Measurements from ENCODE around the gene KRT24. TPM values are rescaled to one million over a fixed set of nuclear protein-coding genes. Genes with fewer than 3 reads are reported as not detected.

Gene KRT24
- total RNA-seq, 2 donors from 2014 or later, result not detected

DNA sequence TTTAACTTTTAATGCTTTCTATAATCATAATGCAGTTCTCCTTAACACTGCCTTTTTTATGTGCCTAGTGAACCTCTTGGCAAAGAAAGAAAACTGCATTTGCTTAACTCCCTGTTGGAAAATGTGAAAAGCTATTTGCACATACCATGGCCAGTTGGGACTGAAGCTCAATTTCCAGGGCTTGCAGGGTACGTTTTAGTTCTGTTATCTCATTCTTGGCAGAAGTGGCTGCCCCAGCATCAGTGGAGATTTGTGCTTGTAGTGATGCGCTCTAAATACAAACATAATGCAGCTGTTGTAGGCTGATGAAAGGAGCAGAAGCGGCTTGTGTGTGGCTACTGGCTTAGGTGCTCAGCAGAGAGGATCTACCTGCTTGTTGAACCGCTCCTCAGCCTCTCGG is 3.7 kb downstream of the KRT24 start:
- H3K4me3 ChIP-seq (ENCODE audit: low read length), result no peak overlapping the region
- Mint-ChIP-seq H3K9me3 (no peaks in the 10 kb centered on the region), H3K27ac (no peak overlapping the region), H3K27me3 (ENCODE audit: insufficient read depth) (no peaks in the 10 kb centered on the region), H3K36me3 (ENCODE audit: low read depth) (no peaks in the 10 kb centered on the region), H3K4me1 (peaks cover 23% of the 10 kb centered on the region), H3K4me3 (no peak overlapping the region)
- no peaks in the 10 kb centered on the region for H3K9me3 ChIP-seq (ENCODE audit: control insufficient read depth, low read length)
- TF ChIP-seq, protein P1, sequence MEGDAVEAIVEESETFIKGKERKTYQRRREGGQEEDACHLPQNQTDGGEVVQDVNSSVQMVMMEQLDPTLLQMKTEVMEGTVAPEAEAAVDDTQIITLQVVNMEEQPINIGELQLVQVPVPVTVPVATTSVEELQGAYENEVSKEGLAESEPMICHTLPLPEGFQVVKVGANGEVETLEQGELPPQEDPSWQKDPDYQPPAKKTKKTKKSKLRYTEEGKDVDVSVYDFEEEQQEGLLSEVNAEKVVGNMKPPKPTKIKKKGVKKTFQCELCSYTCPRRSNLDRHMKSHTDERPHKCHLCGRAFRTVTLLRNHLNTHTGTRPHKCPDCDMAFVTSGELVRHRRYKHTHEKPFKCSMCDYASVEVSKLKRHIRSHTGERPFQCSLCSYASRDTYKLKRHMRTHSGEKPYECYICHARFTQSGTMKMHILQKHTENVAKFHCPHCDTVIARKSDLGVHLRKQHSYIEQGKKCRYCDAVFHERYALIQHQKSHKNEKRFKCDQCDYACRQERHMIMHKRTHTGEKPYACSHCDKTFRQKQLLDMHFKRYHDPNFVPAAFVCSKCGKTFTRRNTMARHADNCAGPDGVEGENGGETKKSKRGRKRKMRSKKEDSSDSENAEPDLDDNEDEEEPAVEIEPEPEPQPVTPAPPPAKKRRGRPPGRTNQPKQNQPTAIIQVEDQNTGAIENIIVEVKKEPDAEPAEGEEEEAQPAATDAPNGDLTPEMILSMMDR (conservative IDR thresholded peaks at IDR 0.05), result no peak
- H3K4me1 ChIP-seq (ENCODE audit: control insufficient read depth, insufficient read depth, low read length), result peaks cover 3% of the 10 kb centered on the region
- H3K27ac ChIP-seq (ENCODE audit: low read depth, low read length), result no peak overlapping the region
- no peak overlapping the region for H3K9ac ChIP-seq (ENCODE audit: extremely low read depth, low read length, poor library complexity, severe bottlenecking)
- H3K27me3 ChIP-seq (ENCODE audit: control insufficient read depth, insufficient read depth, low read length, poor library complexity, severe bottlenecking), result no peaks in the 10 kb centered on the region
- WGBS, 2 experiments (ENCODE audit: insufficient coverage in 1 of 2, insufficient read length in 1 of 2), result 91 to 96% methylated on average over 3 to 5 of the region's 5 CpGs
- no peak for DNase-seq
- no peaks in the 10 kb centered on the region for H3K36me3 ChIP-seq (ENCODE audit: control insufficient read depth, insufficient read depth, low read length)

DNA sequence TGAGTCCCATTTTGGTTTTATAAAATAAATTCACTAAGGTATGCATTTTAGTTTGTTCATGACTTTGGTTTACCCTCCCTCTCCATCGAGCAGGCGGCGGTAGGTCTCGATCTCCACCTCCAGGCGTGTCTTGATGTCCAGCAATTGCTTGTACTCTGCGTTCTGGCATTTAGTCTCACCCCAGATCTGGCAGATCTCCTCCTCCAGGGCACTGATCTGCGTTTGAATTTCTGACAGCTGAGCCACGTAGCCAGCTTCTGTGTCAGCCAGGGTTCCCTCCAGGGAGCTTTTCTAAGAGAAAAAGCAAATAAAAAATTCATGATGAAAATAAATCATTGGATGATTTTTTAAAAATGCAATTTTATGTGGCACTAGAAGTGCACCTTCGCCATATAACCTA is 4.2 kb downstream of the KRT24 start:
- DNase-seq, result no peak
- Histone ChIP-seq H3K36me3 (ENCODE audit: control insufficient read depth, insufficient read depth, low read length) (no peaks in the 10 kb centered on the region), H3K4me1 (ENCODE audit: control insufficient read depth, insufficient read depth, low read length) (peaks cover 3% of the 10 kb centered on the region), H3K9ac (ENCODE audit: extremely low read depth, low read length, poor library complexity, severe bottlenecking) (no peak overlapping the region), H3K9me3 (ENCODE audit: control insufficient read depth, low read length) (no peaks in the 10 kb centered on the region), H3K4me3 (ENCODE audit: low read length) (no peak overlapping the region), H3K27ac (ENCODE audit: low read depth, low read length) (no peak overlapping the region), H3K27me3 (ENCODE audit: control insufficient read depth, insufficient read depth, low read length, poor library complexity, severe bottlenecking) (no peaks in the 10 kb centered on the region)
- no peak overlapping the region for H3K4me3 Mint-ChIP-seq
- H3K4me1 Mint-ChIP-seq, result peaks cover 26% of the 10 kb centered on the region
- no peaks in the 10 kb centered on the region for H3K27me3 Mint-ChIP-seq (ENCODE audit: insufficient read depth)
- no peaks in the 10 kb centered on the region for H3K36me3 Mint-ChIP-seq (ENCODE audit: low read depth)
- TF ChIP-seq, protein P1 (conservative IDR thresholded peaks at IDR 0.05), result no peak
- WGBS, 2 experiments (ENCODE audit: insufficient coverage in 1 of 2, insufficient read length in 1 of 2), result 88 to 95% methylated on average over 6 to 9 of the region's 9 CpGs
- H3K27ac Mint-ChIP-seq, result no peak overlapping the region
- H3K9me3 Mint-ChIP-seq, result no peaks in the 10 kb centered on the region

DNA sequence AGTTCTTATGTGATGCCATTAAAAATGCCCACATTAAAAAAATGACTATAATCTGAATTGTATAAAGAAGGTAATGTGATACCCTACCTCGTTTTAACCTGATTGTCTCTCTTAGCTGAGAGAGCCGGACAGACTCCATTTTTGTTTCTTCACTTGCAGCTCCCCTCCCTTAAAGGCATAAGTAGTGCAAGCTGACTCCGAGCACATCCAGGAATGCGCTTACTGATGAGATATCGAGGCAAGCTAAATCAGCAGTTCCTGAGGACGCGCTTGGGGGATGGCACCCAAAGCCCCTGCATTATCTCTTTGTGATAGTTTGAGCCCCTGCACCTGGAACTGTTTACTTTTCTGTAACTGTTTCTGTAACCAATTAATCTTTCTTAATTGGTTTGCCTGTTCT is 6.3 kb downstream of the KRT24 start:
- H3K36me3 ChIP-seq (ENCODE audit: control insufficient read depth, insufficient read depth, low read length), result no peaks in the 10 kb centered on the region
- Mint-ChIP-seq H3K9me3 (no peaks in the 10 kb centered on the region), H3K4me1 (peaks cover 24% of the 10 kb centered on the region), H3K4me3 (no peak overlapping the region), H3K27ac (no peak overlapping the region), H3K36me3 (ENCODE audit: low read depth) (no peaks in the 10 kb centered on the region), H3K27me3 (ENCODE audit: insufficient read depth) (peaks cover 2% of the 10 kb centered on the region)
- no peak overlapping the region for H3K9ac ChIP-seq (ENCODE audit: extremely low read depth, low read length, poor library complexity, severe bottlenecking)
- no peak overlapping the region for H3K4me3 ChIP-seq (ENCODE audit: low read length)
- TF ChIP-seq, protein P1 (conservative IDR thresholded peaks at IDR 0.05), result no peak
- WGBS, 2 experiments (ENCODE audit: insufficient coverage in 1 of 2, insufficient read length in 1 of 2), result 81 to 85% methylated on average over 7 of the region's 7 CpGs
- H3K9me3 ChIP-seq (ENCODE audit: control insufficient read depth, low read length), result no peaks in the 10 kb centered on the region
- peaks cover 3% of the 10 kb centered on the region for H3K4me1 ChIP-seq (ENCODE audit: control insufficient read depth, insufficient read depth, low read length)
- no peak overlapping the region for H3K27ac ChIP-seq (ENCODE audit: low read depth, low read length)
- no peak for DNase-seq
- no peaks in the 10 kb centered on the region for H3K27me3 ChIP-seq (ENCODE audit: control insufficient read depth, insufficient read depth, low read length, poor library complexity, severe bottlenecking)

Data from endodermal cell (in vitro differentiated cells).